ENCODE results near the gene GLP2R. TPM values are rescaled to one million over a fixed set of nuclear protein-coding genes. Genes with fewer than 3 reads are reported as not detected.

The GLP2R gene
- total RNA-seq, 2 experiments from 2014 or later: not detected

GRCh38 chr17:9902120-9902519 lies 76.4 kb downstream of the GLP2R start:
- BruUV-seq (replicated peaks): no TSS peak
- Histone ChIP-seq H3K4me3 (ENCODE audit: low read depth, low read length, poor library complexity, severe bottlenecking) (no peak overlapping the region), H2AFZ (ENCODE audit: low read length) (no peak overlapping the region), H3K27ac (ENCODE audit: low read depth, low read length, poor library complexity, severe bottlenecking) (no peak overlapping the region), H3K36me3 (ENCODE audit: insufficient read depth, low read length) (no peaks in the 10 kb centered on the region), H4K20me1 (ENCODE audit: insufficient read depth, low read length) (no peaks in the 10 kb centered on the region), H3K4me2 (ENCODE audit: low read length) (no peak overlapping the region), H3K4me1 (ENCODE audit: insufficient read depth, low read length, poor library complexity, severe bottlenecking) (no peaks in the 10 kb centered on the region), H3K9me2 (ENCODE audit: insufficient read depth, low read length) (no peaks in the 10 kb centered on the region), H3K9me3 (ENCODE audit: low read length) (no peaks in the 10 kb centered on the region), H3K79me2 (ENCODE audit: insufficient read depth, low read depth, low read length) (no peaks in the 10 kb centered on the region)
- DNase-seq (ENCODE audit: low spot score): no peak
- intact Hi-C loops (cut with micrococcal nuclease; ENCODE audit: unreplicated experiment): no loop called here
- POLR2A ChIA-PET: interaction anchor here (0.6 kb wide), 1 partner anchor 1394 kb away, joined by 3 read pairs; no protein-coding TSS in a partner anchor
- no peak for TF ChIP-seq CTCF (conservative IDR thresholded peaks at IDR 0.05; ENCODE audit: low read length)
- no peak for TF ChIP-seq EZH2phosphoT487 (IDR thresholded peaks at IDR 0.05; ENCODE audit: borderline replicate concordance, low read depth, low read length)
- CTCF ChIA-PET (ENCODE audit: unreplicated experiment): no interaction called here

- no peaks in the 10 kb centered on the region for H3K79me2 ChIP-seq (ENCODE audit: insufficient read depth, low read depth, low read length)
- no peak overlapping the region for H3K4me2 ChIP-seq (ENCODE audit: low read length)
- no peak for DNase-seq (ENCODE audit: low spot score)
- no peaks in the 10 kb centered on the region for H3K9me2 ChIP-seq (ENCODE audit: insufficient read depth, low read length)
- TF ChIP-seq EZH2phosphoT487 (IDR thresholded peaks at IDR 0.05; ENCODE audit: borderline replicate concordance, low read depth, low read length) (no peak), CTCF (conservative IDR thresholded peaks at IDR 0.05; ENCODE audit: low read length) (no peak)
- CTCF ChIA-PET (ENCODE audit: unreplicated experiment): no interaction called here
- POLR2A ChIA-PET: interaction anchor here (0.7 kb wide), 1 partner anchor 1712 kb away, joined by 3 read pairs; no protein-coding TSS in a partner anchor
- H3K27ac ChIP-seq (ENCODE audit: low read depth, low read length, poor library complexity, severe bottlenecking): no peak overlapping the region
- H3K36me3 ChIP-seq (ENCODE audit: insufficient read depth, low read length): no peaks in the 10 kb centered on the region
- no peak overlapping the region for H2AFZ ChIP-seq (ENCODE audit: low read length)
- H3K4me1 ChIP-seq (ENCODE audit: insufficient read depth, low read length, poor library complexity, severe bottlenecking): no peaks in the 10 kb centered on the region
- BruUV-seq (replicated peaks): no TSS peak
- intact Hi-C loops (cut with micrococcal nuclease; ENCODE audit: unreplicated experiment): no loop called here
- H4K20me1 ChIP-seq (ENCODE audit: insufficient read depth, low read length): no peaks in the 10 kb centered on the region
- H3K4me3 ChIP-seq (ENCODE audit: low read depth, low read length, poor library complexity, severe bottlenecking): no peak overlapping the region
- H3K9me3 ChIP-seq (ENCODE audit: low read length): no peaks in the 10 kb centered on the region
These were observed 78.8 kb downstream of the GLP2R start for GRCh38 chr17:9904277-9905077.

- H3K79me2 ChIP-seq (ENCODE audit: insufficient read depth, low read depth, low read length): no peaks in the 10 kb centered on the region
- TF ChIP-seq EZH2phosphoT487 (IDR thresholded peaks at IDR 0.05; ENCODE audit: borderline replicate concordance, low read depth, low read length): no peak
- TF ChIP-seq CTCF (conservative IDR thresholded peaks at IDR 0.05; ENCODE audit: low read length): no peak
- H3K27ac ChIP-seq (ENCODE audit: low read depth, low read length, poor library complexity, severe bottlenecking): no peak within 1 kb of the TSS
- no peaks in the 10 kb centered on the region for H4K20me1 ChIP-seq (ENCODE audit: insufficient read depth, low read length)
- no peaks in the 10 kb centered on the region for H3K9me2 ChIP-seq (ENCODE audit: insufficient read depth, low read length)
- no peaks in the 10 kb centered on the region for H3K9me3 ChIP-seq (ENCODE audit: low read length)
- no peaks in the 10 kb centered on the region for H3K4me1 ChIP-seq (ENCODE audit: insufficient read depth, low read length, poor library complexity, severe bottlenecking)
- no peak within 1 kb of the TSS for H3K4me3 ChIP-seq (ENCODE audit: low read depth, low read length, poor library complexity, severe bottlenecking)
- no peak within 1 kb of the TSS for H3K4me2 ChIP-seq (ENCODE audit: low read length)
- BruUV-seq (replicated peaks): no TSS peak
- DNase-seq (ENCODE audit: low spot score): no peak
- no peaks in the 10 kb centered on the region for H3K36me3 ChIP-seq (ENCODE audit: insufficient read depth, low read length)
- no peak within 1 kb of the TSS for H2AFZ ChIP-seq (ENCODE audit: low read length)
- ChIA-PET POLR2A (interaction anchor here (0.7 kb wide), 1 partner anchor 1711 kb away, joined by 3 read pairs; no protein-coding TSS in a partner anchor), CTCF (ENCODE audit: unreplicated experiment) (no interaction called here)
- intact Hi-C loops (cut with micrococcal nuclease; ENCODE audit: unreplicated experiment): no loop called here
These were observed 79.3 kb downstream of the GLP2R start, which contains the start of gene RCVRN for GRCh38 chr17:9905078-9905415. Gene RCVRN, minus strand, starts transcription at chr17:9905271. Its CDS starts 91 bp downstream, at chr17:9905180.
